Right lobe of liver (tissue), 4 donors: ENCODE measurements around the gene HDAC9.
"Not testable (repeated sequence)": the region's sequence is repeated elsewhere in the genome, so short reads cannot be mapped to it uniquely, and the experiment has no call there.

ENCODE experiments used
- CTCF ChIP-seq, 4 donors: fragments of 200-600 bp in 3 of 4; fragments of 450-650 bp in 1 of 4; IDR thresholded peaks; one replicate each; pipeline versions ENCODE4 v1.5.1 to v1.8.0; 2016 to 2022; ENCODE audit warnings: antibody characterized with exemption in 4 of 4, mild to moderate bottlenecking in 2 of 4
- POLR2A ChIP-seq: fragments of 450-650 bp; IDR thresholded peaks from one replicate; pipeline ENCODE4 v1.6.1; 2017; ENCODE audit warnings: antibody characterized with exemption, mild to moderate bottlenecking
- donor health status: DM: no; HTN: no; CAD: no.
- donor health status: DM: no; HTN: no; CAD: no.
- donor health status: DM: no; HTN: yes; CAD: no.

GRCh38 chr7:19032942-19033341 is 537.4 kb downstream of the HDAC9 start:
- not testable (repeated sequence) for TF ChIP-seq POLR2A; CTCF (IDR thresholded peaks at IDR 0.05)
